B cell (primary cell): ENCODE measurements around the gene GPR137.
A peak's percentile ranks its signal among the peaks of the same experiment; 100 is the strongest.

Experiments
- EZH2 ChIP-seq: IDR thresholded peaks from 2 replicates; pipeline ENCODE4 v1.6.1; 2012; ENCODE audit warnings: borderline replicate concordance, low read depth, mild to moderate bottlenecking, moderate library complexity, low read length; ENCODE audit not compliant: insufficient read depth, poor library complexity, severe bottlenecking
- TF ChIP-seq, protein P1 (sequence below): fragments of 200-600 bp; IDR thresholded peaks from one replicate; pipeline ENCODE4 v1.8.0; 2022; ENCODE audit warnings: antibody characterized with exemption, mild to moderate bottlenecking

- TF ChIP-seq, protein P1, sequence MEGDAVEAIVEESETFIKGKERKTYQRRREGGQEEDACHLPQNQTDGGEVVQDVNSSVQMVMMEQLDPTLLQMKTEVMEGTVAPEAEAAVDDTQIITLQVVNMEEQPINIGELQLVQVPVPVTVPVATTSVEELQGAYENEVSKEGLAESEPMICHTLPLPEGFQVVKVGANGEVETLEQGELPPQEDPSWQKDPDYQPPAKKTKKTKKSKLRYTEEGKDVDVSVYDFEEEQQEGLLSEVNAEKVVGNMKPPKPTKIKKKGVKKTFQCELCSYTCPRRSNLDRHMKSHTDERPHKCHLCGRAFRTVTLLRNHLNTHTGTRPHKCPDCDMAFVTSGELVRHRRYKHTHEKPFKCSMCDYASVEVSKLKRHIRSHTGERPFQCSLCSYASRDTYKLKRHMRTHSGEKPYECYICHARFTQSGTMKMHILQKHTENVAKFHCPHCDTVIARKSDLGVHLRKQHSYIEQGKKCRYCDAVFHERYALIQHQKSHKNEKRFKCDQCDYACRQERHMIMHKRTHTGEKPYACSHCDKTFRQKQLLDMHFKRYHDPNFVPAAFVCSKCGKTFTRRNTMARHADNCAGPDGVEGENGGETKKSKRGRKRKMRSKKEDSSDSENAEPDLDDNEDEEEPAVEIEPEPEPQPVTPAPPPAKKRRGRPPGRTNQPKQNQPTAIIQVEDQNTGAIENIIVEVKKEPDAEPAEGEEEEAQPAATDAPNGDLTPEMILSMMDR, result peak; percentile 39
- TF ChIP-seq EZH2, result no peak
Measured at GRCh38 chr11:64252003-64252872, 33.4 kb upstream of the GPR137 start.
